Glutamatergic neuron (in vitro differentiated cells): ENCODE measurements around the gene NOS1AP. TPM values are rescaled to one million over a fixed set of nuclear protein-coding genes. Genes with fewer than 3 reads are reported as not detected.

ENCODE experiments used
- DNase-seq: peaks from one replicate; pipeline ENCODE4 v3.0.0; 2022
- H3K27ac Mint-ChIP-seq: one replicate; pipeline ENCODE4 v1.8.0; 2020; ENCODE audit warnings: mild to moderate bottlenecking, mixed read lengths, inconsistent platforms; ENCODE audit not compliant: unreplicated experiment
- H3K27me3 Mint-ChIP-seq: one replicate; pipeline ENCODE4 v1.8.0; 2020; ENCODE audit warnings: mild to moderate bottlenecking, moderate library complexity, mixed read lengths, inconsistent platforms; ENCODE audit not compliant: unreplicated experiment
- H3K36me3 Mint-ChIP-seq: one replicate; pipeline ENCODE4 v1.8.0; 2020; ENCODE audit warnings: mild to moderate bottlenecking, mixed read lengths, inconsistent platforms; ENCODE audit not compliant: unreplicated experiment
- H3K4me1 Mint-ChIP-seq: one replicate; pipeline ENCODE4 v1.8.0; 2020; ENCODE audit warnings: mild to moderate bottlenecking, low read depth, mixed read lengths, inconsistent platforms; ENCODE audit not compliant: unreplicated experiment
- H3K4me3 Mint-ChIP-seq: one replicate; pipeline ENCODE4 v1.8.0; 2020; ENCODE audit warnings: mild to moderate bottlenecking, mixed read lengths, inconsistent platforms; ENCODE audit not compliant: unreplicated experiment
- H3K9me3 Mint-ChIP-seq: one replicate; pipeline ENCODE4 v1.8.0; 2020; ENCODE audit warnings: mild to moderate bottlenecking, moderate library complexity, mixed read lengths, inconsistent platforms; ENCODE audit not compliant: unreplicated experiment
- total RNA-seq: library from RNA; stranded (reverse); fragmentation: NEBNext Ultra II Directional; extraction: Animal tissue kit (Norgen Biotek cat#: 25700); gene quantifications from one replicate; pipeline ENCODE4 v1.2.1, GENCODE V29; 2021; ENCODE audit not compliant: unreplicated experiment
- TF ChIP-seq, protein P1 (sequence below): fragments of 200-600 bp; sonication (generic); IDR thresholded peaks from one replicate; pipeline ENCODE4 v1.5.0; 2021; ENCODE audit not compliant: partially characterized antibody, unreplicated experiment

Gene NOS1AP
- total RNA-seq, 1 donor from 2014 or later, result 12.7 TPM

DNA sequence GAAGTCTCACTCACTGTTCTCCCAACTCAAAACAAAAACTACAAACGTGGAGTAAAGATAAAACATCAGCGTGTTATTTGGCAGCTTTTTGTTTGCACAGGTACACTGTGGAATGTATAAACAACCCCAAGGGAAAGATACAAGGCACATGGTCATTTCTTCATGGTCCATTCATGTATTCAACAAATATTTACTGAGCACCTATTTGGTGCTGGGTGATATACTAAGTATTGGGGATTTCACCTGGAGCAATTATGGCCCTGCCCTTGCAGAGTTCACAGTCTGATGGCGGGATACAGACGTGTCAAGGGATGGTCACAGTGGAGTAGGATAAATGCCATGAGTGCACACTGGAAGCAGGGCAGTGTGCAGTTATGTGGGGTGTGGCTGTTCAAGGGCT lies 171.1 kb downstream of the NOS1AP start:
- Mint-ChIP-seq H3K27ac (no peak overlapping the region), H3K4me1 (peaks cover 14% of the 10 kb centered on the region), H3K4me3 (no peak overlapping the region), H3K27me3 (peaks cover 2% of the 10 kb centered on the region), H3K9me3 (peaks cover 2% of the 10 kb centered on the region), H3K36me3 (no peaks in the 10 kb centered on the region)
- TF ChIP-seq, protein P1, sequence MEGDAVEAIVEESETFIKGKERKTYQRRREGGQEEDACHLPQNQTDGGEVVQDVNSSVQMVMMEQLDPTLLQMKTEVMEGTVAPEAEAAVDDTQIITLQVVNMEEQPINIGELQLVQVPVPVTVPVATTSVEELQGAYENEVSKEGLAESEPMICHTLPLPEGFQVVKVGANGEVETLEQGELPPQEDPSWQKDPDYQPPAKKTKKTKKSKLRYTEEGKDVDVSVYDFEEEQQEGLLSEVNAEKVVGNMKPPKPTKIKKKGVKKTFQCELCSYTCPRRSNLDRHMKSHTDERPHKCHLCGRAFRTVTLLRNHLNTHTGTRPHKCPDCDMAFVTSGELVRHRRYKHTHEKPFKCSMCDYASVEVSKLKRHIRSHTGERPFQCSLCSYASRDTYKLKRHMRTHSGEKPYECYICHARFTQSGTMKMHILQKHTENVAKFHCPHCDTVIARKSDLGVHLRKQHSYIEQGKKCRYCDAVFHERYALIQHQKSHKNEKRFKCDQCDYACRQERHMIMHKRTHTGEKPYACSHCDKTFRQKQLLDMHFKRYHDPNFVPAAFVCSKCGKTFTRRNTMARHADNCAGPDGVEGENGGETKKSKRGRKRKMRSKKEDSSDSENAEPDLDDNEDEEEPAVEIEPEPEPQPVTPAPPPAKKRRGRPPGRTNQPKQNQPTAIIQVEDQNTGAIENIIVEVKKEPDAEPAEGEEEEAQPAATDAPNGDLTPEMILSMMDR, result no peak
- DNase-seq, result no peak

DNA sequence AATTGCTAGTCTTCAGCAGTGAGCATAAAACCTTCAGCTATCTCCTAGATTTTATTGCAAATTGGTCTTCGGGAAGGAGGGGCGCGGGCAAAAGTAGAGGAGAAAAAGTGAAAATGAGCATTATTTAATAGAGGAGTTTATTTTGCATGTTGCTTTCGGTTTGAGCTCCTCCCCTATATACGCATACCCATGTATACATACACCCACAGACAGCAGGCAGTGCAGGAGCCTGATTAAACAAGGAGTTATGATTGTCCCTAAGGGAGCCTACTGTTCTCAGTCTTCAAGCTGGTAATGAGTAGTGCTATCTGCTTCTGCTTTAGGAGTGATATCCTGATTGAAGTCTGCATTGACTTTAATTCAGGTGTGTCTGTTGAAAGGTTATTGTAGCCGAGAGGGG lies 173.3 kb downstream of the NOS1AP start:
- TF ChIP-seq, protein P1, result no peak
- Mint-ChIP-seq H3K9me3 (peaks cover 2% of the 10 kb centered on the region), H3K4me3 (no peak overlapping the region), H3K4me1 (peaks cover 7% of the 10 kb centered on the region), H3K27me3 (peaks cover 2% of the 10 kb centered on the region), H3K36me3 (no peaks in the 10 kb centered on the region), H3K27ac (no peak overlapping the region)
- no peak for DNase-seq

DNA sequence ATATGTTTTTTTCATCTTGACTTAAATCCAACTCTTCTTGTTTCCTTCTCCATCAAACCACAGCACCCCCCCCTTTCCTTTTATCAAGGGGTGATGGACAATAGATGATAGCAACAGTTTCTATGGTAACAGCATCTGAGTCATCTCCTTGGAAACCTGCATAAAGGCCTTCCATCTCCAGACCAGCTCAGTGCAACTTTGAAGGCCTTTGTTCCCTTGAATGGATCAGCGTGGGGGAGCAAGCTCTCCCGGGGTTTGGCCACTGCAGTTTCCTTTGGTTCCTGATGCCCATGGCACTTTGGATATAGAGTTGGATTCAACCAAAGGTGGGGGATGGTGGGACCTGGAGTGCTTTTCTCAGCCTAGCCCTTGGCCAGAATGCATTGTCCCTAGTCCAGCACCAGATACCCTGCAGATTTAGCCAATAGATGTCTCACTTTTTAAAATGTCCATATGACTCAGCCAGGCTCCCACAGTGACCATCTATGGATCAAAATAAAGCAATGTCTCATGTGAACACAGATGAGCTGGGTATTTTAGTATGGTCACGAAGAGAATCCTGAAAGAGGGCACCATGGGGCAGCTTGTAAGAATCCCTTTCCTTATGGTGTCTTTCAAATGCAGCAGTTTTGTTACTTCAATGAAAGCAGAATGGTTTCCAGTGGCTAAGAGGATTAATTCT lies 179.5 kb downstream of the NOS1AP start:
- TF ChIP-seq, protein P1, result no peak
- Mint-ChIP-seq H3K9me3 (no peaks in the 10 kb centered on the region), H3K27ac (no peak overlapping the region), H3K36me3 (no peaks in the 10 kb centered on the region), H3K4me1 (no peaks in the 10 kb centered on the region), H3K4me3 (no peak overlapping the region), H3K27me3 (no peaks in the 10 kb centered on the region)
- no peak for DNase-seq

DNA sequence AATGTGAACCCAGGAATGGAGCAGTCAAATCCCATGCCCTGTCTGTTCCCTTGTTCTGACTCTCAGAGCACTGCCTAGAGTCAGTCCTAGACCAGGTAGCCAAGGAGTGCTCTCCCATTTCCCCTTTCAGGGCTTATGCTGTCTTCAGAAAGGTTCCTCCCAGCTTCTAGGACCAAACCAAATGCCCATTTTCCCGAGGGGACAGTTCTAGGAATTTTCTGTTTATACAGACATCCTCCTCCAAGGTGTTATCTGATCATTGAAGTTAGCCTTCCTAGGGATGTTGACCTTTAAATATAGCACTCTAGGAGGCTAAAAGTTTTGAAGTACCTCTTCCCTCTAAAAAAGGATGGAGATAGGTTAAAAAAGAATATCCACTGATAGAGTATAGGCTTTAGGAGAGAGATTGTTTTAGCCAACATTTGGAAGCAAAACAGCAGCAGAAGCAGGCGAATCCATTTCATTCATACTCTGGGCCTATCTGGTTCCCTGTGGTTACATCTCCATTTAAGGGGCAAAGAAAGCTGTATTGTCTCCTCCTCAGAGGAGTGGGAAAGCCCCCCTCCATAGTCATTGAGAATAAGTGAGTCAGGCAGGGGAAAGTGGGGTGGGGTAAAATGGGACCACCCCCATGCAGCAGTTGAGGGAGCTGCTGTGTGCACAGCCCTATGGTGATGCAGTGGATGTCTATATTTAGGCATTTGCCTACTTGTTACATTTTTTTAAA lies 180.7 kb downstream of the NOS1AP start:
- TF ChIP-seq, protein P1, result no peak
- Mint-ChIP-seq H3K4me3 (no peak overlapping the region), H3K27me3 (no peaks in the 10 kb centered on the region), H3K9me3 (no peaks in the 10 kb centered on the region), H3K4me1 (peaks cover 2% of the 10 kb centered on the region), H3K27ac (no peak overlapping the region), H3K36me3 (no peaks in the 10 kb centered on the region)
- no peak for DNase-seq

DNA sequence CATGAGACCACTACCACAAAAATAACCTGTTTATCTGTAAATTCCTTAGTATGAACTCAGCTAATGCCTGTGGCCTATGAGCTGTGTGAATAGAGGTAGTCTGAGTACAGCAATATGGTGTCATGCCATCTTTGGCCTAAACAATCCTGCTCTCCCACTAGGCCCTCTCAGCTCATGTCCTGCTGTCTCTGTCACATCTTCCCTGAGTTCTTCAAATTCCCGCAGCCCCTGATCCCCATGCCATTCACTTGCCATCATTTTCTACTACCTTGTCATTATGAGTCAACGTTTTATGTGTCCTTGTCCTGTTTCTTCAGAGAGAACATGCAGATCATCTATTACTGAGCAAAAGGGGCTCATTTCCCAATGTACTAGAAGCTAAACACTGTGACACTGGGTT lies 181.6 kb downstream of the NOS1AP start:
- Mint-ChIP-seq H3K9me3 (no peaks in the 10 kb centered on the region), H3K4me3 (no peak overlapping the region), H3K27ac (no peak overlapping the region), H3K27me3 (no peaks in the 10 kb centered on the region), H3K4me1 (peaks cover 2% of the 10 kb centered on the region), H3K36me3 (no peaks in the 10 kb centered on the region)
- TF ChIP-seq, protein P1, result no peak
- no peak for DNase-seq
